ENCODE data around the gene AGT.
"Not testable (repeated sequence)": the region's sequence is repeated elsewhere in the genome, so short reads cannot be mapped to it uniquely, and the experiment has no call there.

The AGT gene

GRCh38 chr1:230693221-230693620, 20.7 kb downstream of the AGT start:
- no peak for DNase-seq (ENCODE audit: low read depth, low spot score)

DNA sequence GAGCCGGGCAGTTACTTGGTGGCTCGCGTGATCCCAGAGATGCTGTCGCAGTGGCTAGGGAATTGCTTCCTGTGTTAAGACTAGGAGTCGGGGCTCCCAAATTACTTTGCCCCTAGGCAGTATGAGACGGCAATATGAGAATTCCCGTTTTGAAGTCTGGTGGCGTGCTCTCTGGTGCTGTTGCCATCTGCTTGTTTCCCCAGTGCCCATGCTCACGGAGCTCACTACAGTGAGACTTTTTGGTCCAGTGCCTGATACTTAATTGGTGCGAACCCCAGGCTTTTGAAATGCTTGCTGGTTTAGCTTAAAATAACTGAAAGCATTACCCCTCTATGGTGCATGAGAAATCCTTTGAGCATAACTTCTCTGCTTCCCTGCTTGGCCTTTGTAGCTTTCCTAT, 22.3 kb downstream of the AGT start:
- no peak for DNase-seq (ENCODE audit: low read depth, low spot score)

- DNase-seq (ENCODE audit: low read depth, low spot score): no peak
Measured at GRCh38 chr1:230690101-230690500, 23.8 kb downstream of the AGT start.

DNA sequence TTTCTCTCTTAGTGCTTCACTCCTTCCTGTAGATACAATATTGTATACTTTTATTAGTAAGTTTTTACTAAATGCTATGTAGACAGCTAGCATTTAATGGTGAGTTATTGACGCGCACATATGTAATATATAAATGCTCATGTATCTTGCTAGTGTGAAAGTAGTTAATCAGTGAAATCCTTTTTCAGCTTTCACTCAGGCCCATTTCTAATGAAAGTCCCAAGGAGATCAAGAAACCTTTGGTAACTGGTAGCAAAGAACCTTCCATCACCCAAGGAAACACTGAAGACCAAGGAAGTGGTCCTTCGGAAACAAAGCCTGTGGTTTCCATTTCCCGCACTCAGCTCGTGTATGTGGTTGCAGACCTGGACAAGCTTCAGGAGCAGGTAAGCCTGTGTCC, 27.2 kb downstream of the AGT start:
- no peak for DNase-seq (ENCODE audit: low read depth, low spot score)

DNA sequence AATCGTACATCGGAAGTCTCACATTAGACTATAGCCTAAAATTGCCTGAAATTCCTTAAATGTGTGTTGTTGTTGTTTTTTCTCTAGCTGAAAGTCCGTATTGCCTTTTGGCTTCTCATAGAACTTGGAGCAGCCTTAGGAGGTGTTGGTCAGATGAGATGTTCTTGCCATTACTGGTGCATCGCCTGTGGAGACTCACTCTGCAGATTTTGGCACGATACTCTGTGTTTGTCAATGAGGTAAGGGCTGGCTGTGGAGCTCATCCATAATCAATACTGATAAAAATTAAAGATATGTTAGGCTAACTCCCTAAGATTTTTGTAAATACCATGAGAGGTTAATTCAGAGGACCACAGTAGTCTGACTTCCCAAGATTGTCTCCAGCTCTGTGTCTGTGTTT, 28.9 kb downstream of the AGT start:
- DNase-seq (ENCODE audit: low read depth, low spot score): no peak

GRCh38 chr1:230684146-230684545, 29.8 kb downstream of the AGT start:
- DNase-seq (ENCODE audit: low read depth, low spot score): no peak

- DNase-seq (ENCODE audit: low read depth, low spot score): peak; percentile 27
Measured at GRCh38 chr1:230682882-230683610, 30.9 kb downstream of the AGT start.

DNA sequence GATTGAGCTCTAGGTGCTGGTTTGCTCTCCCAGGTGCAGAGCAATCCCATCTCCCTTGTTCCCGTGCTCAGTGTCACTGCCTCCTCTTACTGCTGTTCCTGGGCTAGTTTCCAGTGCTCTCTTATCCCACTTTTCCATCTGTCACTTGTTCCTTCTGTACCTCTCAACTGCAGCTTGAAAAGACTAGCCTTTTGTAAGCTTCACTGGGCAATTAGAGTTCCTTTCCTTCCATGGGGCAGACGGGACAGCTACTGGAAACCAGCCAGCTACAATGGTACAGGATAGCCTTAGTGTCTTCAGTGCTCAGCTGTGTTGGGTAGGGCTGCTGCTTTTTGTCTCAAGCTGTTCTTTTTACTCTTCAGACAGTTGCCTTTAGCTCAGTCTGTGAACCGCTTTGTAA, 31.6 kb downstream of the AGT start:
- DNase-seq (ENCODE audit: low read depth, low spot score): peak; percentile 39

DNA sequence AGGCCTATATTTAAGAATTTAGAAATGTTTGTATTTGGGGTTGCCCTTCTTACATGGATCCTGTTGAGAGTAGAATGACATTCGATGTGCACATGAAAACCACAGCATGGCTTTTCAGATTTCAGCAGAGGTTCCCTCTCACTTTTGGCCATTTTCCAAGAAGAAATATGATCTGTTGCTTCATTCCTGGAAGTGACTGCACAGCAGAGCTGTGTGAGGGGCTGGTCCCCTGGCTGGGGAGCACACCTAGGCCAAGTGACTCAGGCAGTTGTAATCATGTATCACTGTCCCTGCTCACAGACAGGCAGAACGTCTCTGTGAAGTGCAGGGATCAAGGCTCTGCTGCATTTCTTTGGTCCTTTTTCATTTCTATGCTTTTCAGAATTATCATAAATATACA, 32.3 kb downstream of the AGT start:
- DNase-seq (ENCODE audit: low read depth, low spot score): peak; percentile 80

- DNase-seq (ENCODE audit: low read depth, low spot score): no peak
Measured at GRCh38 chr1:230680300-230681025, 33.5 kb downstream of the AGT start.

DNA sequence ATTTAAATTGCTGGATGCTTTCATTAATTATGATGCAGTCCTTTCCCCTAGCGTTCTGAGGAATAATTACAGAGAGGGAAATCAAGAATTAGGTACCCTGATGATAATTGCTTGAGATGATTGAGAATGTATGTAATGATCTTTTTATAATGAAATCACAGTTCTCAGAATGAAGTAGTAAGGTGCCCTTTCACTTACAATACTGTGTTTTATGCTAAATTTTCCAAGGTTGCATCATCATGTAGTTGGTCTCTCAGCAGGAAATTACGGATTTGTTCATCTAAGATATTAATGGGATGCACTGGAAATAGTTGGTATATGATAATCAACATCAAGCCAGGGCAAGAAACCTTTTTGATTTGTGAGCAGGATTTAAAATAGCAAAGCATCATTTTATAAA, 34.1 kb downstream of the AGT start:
- no peak for DNase-seq (ENCODE audit: low read depth, low spot score)

DNA sequence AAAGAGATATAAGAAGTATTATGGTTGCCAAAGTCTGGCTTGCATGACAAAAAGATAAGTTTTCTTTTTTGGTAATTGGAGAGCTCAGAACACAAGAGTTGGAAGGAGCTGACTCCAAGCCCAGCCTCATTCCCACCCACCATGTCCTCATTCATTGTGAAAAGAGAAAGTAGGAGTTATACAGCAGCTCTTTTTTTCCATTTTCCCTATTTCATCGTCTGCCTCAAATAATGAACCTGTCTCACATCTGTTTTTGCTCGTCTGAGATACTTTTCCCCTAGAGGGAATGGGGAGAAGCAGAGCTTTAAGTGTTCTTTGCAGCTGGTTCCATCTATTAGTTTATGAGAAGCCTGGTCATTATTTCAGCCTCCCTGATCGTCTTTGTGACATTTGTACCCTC, 34.7 kb downstream of the AGT start:
- no peak for DNase-seq (ENCODE audit: low read depth, low spot score)

DNA sequence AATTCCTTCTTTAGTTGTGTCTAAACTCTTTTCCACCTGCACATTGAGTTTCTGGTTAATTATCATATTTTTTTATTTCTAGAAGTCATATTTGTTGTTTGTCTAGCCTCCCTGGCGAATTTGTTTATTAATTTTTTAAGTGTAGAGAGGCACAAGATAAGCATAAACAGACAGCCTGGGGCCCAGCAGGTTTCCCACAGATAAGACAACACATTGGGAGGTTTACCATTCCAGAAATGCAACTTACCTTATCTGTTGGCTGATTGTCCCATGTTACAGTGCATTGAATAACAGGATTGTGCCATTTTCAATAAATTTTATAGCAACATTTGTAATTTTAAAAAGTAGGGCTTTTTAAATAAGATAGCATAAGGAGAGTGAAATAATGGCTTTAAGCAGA, 36.7 kb downstream of the AGT start:
- no peak for DNase-seq (ENCODE audit: low read depth, low spot score)

GRCh38 chr1:230674581-230674980, 39.3 kb downstream of the AGT start:
- peak; percentile 36 for DNase-seq (ENCODE audit: low read depth, low spot score)

DNA sequence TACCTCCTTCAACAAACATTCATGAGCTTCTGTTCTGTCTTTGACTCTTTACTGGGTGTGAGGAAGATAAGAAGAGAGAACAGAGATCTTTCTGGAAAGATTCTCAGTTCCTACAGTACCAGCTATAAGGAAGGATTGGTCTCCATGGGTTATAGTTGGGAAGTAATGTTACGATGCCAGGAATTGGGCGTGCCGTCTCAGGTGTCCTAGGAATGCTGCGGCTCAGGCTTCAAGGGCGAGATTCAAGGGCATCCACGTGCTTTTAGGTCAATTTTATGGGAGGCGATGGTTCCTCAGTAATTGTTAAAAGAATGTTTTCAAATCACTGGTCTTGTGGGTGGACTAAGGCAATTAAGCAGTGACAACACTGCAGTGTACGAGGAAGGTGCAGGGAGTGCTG, 44.4 kb downstream of the AGT start:
- DNase-seq (ENCODE audit: low read depth, low spot score): no peak

- no peak for DNase-seq (ENCODE audit: low read depth, low spot score)
Measured at GRCh38 chr1:230668227-230668626, 45.7 kb downstream of the AGT start.

- DNase-seq (ENCODE audit: low read depth, low spot score): no peak
Measured at GRCh38 chr1:230661976-230662375, 51.9 kb downstream of the AGT start.

GRCh38 chr1:230658691-230659090, 55.2 kb downstream of the AGT start:
- no peak for DNase-seq (ENCODE audit: low read depth, low spot score)

DNA sequence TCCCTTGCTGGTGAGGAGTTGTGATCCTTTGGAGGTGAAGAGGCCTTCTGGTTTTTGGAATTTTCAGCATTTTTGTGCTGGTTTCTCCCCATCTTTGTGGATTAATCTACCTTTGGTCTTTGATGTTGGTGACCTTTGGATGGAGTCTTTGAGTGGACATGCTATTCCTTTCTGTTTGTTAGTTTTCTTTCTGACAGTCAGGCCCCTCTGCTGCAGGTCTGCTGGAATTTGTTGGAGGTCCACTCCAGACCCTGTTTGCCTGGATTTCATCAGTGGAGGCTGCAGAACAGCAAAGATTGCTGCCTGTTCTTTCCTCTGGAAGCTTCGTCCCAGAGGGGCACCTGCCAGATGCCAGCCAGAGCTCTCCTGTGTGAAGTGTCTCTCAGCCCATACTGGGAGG, 55.8 kb downstream of the AGT start:
- DNase-seq (ENCODE audit: low read depth, low spot score): not testable (repeated sequence)

GRCh38 chr1:230656719-230657118, 57.2 kb downstream of the AGT start:
- not testable (repeated sequence) for DNase-seq (ENCODE audit: low read depth, low spot score)

All from astrocyte of the hippocampus (primary cell).